HepG2 (cell line): Measurements from ENCODE around the gene TRIM62. TPM values are rescaled to one million over a fixed set of nuclear protein-coding genes. Genes with fewer than 3 reads are reported as not detected.

Source experiments
- ASH2L ChIP-seq: fragments of 300-600, 200-600 bp; sonication (generic); IDR thresholded peaks from 2 replicates; pipeline ENCODE4 v1.7.0; 2017; ENCODE audit warnings: low read depth, mild to moderate bottlenecking, moderate library complexity, mixed read lengths, low read length; ENCODE audit not compliant: insufficient read length
- ATAD3A ChIP-seq: sonication (generic); formaldehyde crosslinking; IDR thresholded peaks from 2 replicates; pipeline ENCODE4 v1.4.0; 2020; ENCODE audit warnings: missing genetic modification reagents
- FOXK2 ChIP-seq: fragments of 450-650 bp; IDR thresholded peaks from 2 replicates; pipeline ENCODE4 v1.6.1; 2016
- GABPA ChIP-seq, 2 experiments: IDR thresholded peaks; 2 replicates each; pipeline ENCODE4 v1.6.1; 2011 to 2016; ENCODE audit warnings: low read depth in 2 of 2, low read length in 1 of 2, missing biosample characterization in 1 of 2, missing genetic modification characterization in 1 of 2
- HOXD1 ChIP-seq: sonication (generic); formaldehyde crosslinking; IDR thresholded peaks from 2 replicates; pipeline ENCODE4 v1.5.0; 2020; ENCODE audit warnings: missing genetic modification reagents
- ISL2 ChIP-seq: sonication (generic); formaldehyde crosslinking; IDR thresholded peaks from 2 replicates; pipeline ENCODE4 v1.5.0; 2020; ENCODE audit warnings: missing genetic modification reagents
- KAT7 ChIP-seq: IDR thresholded peaks from 2 replicates; pipeline ENCODE4 v1.6.1; 2018; ENCODE audit warnings: borderline replicate concordance, missing compliant biosample characterization
- KLF13 ChIP-seq: sonication (generic); formaldehyde crosslinking; IDR thresholded peaks from 2 replicates; pipeline ENCODE4 v1.4.0; 2020; ENCODE audit warnings: mild to moderate bottlenecking, missing genetic modification reagents
- MAFF ChIP-seq: IDR thresholded peaks from 2 replicates; pipeline ENCODE4 v1.6.1; 2011; ENCODE audit warnings: low read depth, low read length, improper control_type of control experiment
- MEF2D ChIP-seq: sonication (generic); formaldehyde crosslinking; IDR thresholded peaks from 2 replicates; pipeline ENCODE4 v1.5.1; 2020; ENCODE audit warnings: mild to moderate bottlenecking, missing genetic modification reagents
- MEIS1 ChIP-seq: sonication (generic); formaldehyde crosslinking; IDR thresholded peaks from 2 replicates; pipeline ENCODE4 v1.9.0; 2021; ENCODE audit warnings: mild to moderate bottlenecking, missing genetic modification reagents, moderate library complexity, borderline replicate concordance
- POLR2AphosphoS5 ChIP-seq: IDR thresholded peaks from 2 replicates; pipeline ENCODE4 v1.6.1; 2012; ENCODE audit warnings: low read depth, low read length
- PRDM10 ChIP-seq: sonication (generic); formaldehyde crosslinking; IDR thresholded peaks from 2 replicates; pipeline ENCODE4 v1.4.0; 2020; ENCODE audit warnings: low read depth, missing genetic modification reagents
- PTBP1 ChIP-seq: fragments of 200-400 bp; formaldehyde crosslinking; IDR thresholded peaks from 2 replicates; pipeline ENCODE4 v1.6.1; 2018; ENCODE audit warnings: low read length, low read depth; ENCODE audit not compliant: poor library complexity, severe bottlenecking
- RXRB ChIP-seq: IDR thresholded peaks from 2 replicates; pipeline ENCODE4 v1.6.1; 2016; ENCODE audit warnings: borderline replicate concordance, missing genetic modification reagents, missing compliant biosample characterization
- SAP130 ChIP-seq: IDR thresholded peaks from 2 replicates; pipeline ENCODE4 v1.6.1; 2016; ENCODE audit warnings: low read depth
- SRF ChIP-seq: IDR thresholded peaks from 2 replicates; pipeline ENCODE4 v1.6.1; 2011; ENCODE audit warnings: mild to moderate bottlenecking, low read depth, low read length, moderate library complexity
- THAP11 ChIP-seq: IDR thresholded peaks from 2 replicates; pipeline ENCODE4 v1.6.1; 2016; ENCODE audit warnings: missing biosample characterization, missing genetic modification reagents
- XBP1 ChIP-seq: sonication (generic); formaldehyde crosslinking; IDR thresholded peaks from 2 replicates; pipeline ENCODE4 v1.5.0; 2020; ENCODE audit warnings: missing genetic modification reagents
- ZBTB25 ChIP-seq: IDR thresholded peaks from 2 replicates; pipeline ENCODE4 v1.6.1; 2018; ENCODE audit warnings: missing genetic modification reagents
- ZMYM4 ChIP-seq: sonication (generic); formaldehyde crosslinking; IDR thresholded peaks from 2 replicates; pipeline ENCODE4 v1.8.1; 2023; ENCODE audit warnings: mild to moderate bottlenecking, missing genetic modification reagents
- ZNF34 ChIP-seq: sonication (generic); formaldehyde crosslinking; IDR thresholded peaks from 2 replicates; pipeline ENCODE4 v1.4.0; 2020; ENCODE audit warnings: mild to moderate bottlenecking, missing genetic modification reagents, borderline replicate concordance
- ZNF446 ChIP-seq: sonication (generic); formaldehyde crosslinking; IDR thresholded peaks from 2 replicates; pipeline ENCODE4 v1.5.0; 2020; ENCODE audit warnings: mild to moderate bottlenecking, missing genetic modification reagents
- ZNF501 ChIP-seq: sonication (generic); formaldehyde crosslinking; IDR thresholded peaks from 2 replicates; pipeline ENCODE4 v1.5.1; 2020; ENCODE audit warnings: mild to moderate bottlenecking, moderate library complexity, missing genetic modification reagents
- ZNF543 ChIP-seq: sonication (generic); formaldehyde crosslinking; IDR thresholded peaks from 2 replicates; pipeline ENCODE4 v1.4.0; 2020; ENCODE audit warnings: mild to moderate bottlenecking, missing genetic modification reagents
- polyA plus RNA-seq, 8 experiments: library from polyadenylated mRNA; depleted of rRNA in 3 of 8; stranded (reverse) in 7 of 8; unstranded in 1 of 8; fragments of >200 nt; fragmentation: Illumina TruSeq in 4 of 8; extraction: Trizol in 4 of 8; gene quantifications; 2 replicates each; pipeline versions ENCODE4 v1.2.1 to v1.2.3, GENCODE V29; 2011 to 2016; ENCODE audit warnings: low read depth in 4 of 8, missing spikeins in 1 of 8, mixed read lengths in 1 of 8; ENCODE audit not compliant: insufficient read depth in 1 of 8
- total RNA-seq, 5 experiments: library from RNA; depleted of rRNA; stranded (reverse); fragments of >200 nt; fragmentation: Illumina TruSeq; extraction: Trizol; gene quantifications; 2 replicates each; pipeline ENCODE4 v1.2.3, GENCODE V29; 2016; ENCODE audit warnings: low read depth in 1 of 5

Gene TRIM62
- total and polyA plus RNA-seq, 2 of the 13 experiments (the other 11 are each of a cell fraction or from before 2014, with no cell fraction given) = 0.53 to 0.57 TPM

- TF ChIP-seq ASH2L (peak; percentile 79), MEF2D (CRISPR knock-in tag) (peak; percentile 84; the same call in 1 of the 2 replicates), SAP130 (CRISPR knock-in tag) (peak; percentile 97), ZBTB25 (peak; percentile 98), GABPA (IDR thresholded peaks at IDR 0.05; ENCODE audit: low read depth, low read length) (peak; percentile 88), GABPA (CRISPR knock-in tag; IDR thresholded peaks at IDR 0.05; ENCODE audit: low read depth) (peak; percentile 99), SRF (0 out of 2 replicates have a peak, but pooled peaks have one; percentile 19), KLF13 (CRISPR knock-in tag) (no peak), PTBP1 (no peak), RXRB (peak; percentile 95), PRDM10 (CRISPR knock-in tag) (peak; percentile 56), THAP11 (peak; percentile 97), FOXK2 (peak; percentile 74), ZMYM4 (CRISPR knock-in tag) (peak; percentile 100), ZNF501 (CRISPR knock-in tag) (peak; percentile 93), ZNF34 (CRISPR knock-in tag) (0 out of 2 replicates have a peak, but pooled peaks have one; percentile 64), POLR2AphosphoS5 (peak; percentile 92), ZNF543 (CRISPR knock-in tag) (peak; percentile 76; the same call in 1 of the 2 replicates), MAFF (peak; percentile 95), ISL2 (CRISPR knock-in tag) (peak; percentile 65; the same call in 1 of the 2 replicates), ZNF446 (CRISPR knock-in tag) (peak; percentile 53; the same call in 1 of the 2 replicates), KAT7 (CRISPR knock-in tag) (peak; percentile 98), HOXD1 (CRISPR knock-in tag) (0 out of 2 replicates have a peak, but pooled peaks have one; percentile 50), ATAD3A (CRISPR knock-in tag) (no peak), MEIS1 (0 out of 2 replicates have a peak, but pooled peaks have one; percentile 91), XBP1 (CRISPR knock-in tag) (no peak)
Observed at GRCh38 chr1:33127001-33127823, 54.6 kb downstream of the TRIM62 start (continued).
